ENCODE measurements around the gene PRR23E. TPM values are rescaled to one million over a fixed set of nuclear protein-coding genes. Genes with fewer than 3 reads are reported as not detected.

The PRR23E gene
- total and polyA plus RNA-seq, 10 of the 15 experiments (the other 5 are each of a cell fraction or from before 2014, with no cell fraction given), result not detected

DNA sequence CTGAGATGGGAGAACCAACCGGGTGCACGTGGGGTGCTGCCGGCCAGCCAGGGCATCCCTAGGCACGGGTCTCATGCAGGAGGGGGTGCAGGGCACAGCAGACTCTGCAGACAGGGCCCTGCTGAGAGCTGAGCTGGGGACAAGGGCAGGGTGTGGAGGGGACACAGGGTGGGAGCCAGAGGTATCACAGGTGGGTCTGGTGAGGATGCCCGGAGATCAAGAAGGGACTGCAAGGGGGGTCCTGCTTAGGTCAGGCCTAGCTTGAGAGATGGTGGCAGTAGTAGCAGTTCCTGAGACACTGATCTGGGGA, 39.5 kb upstream of the PRR23E start:
- no peak overlapping the region for H2AFZ ChIP-seq (ENCODE audit: control insufficient read depth, low read depth, low read length)
- DNase-seq (ENCODE audit: low read depth, low spot score) (no peak), FAIRE-seq (no peak), ATAC-seq (no peak)
- in situ Hi-C loops (cut with MboI), result no loop called here
- ChIA-PET CTCF (no interaction called here), RAD21 (ENCODE audit: unreplicated experiment) (interaction anchor here (0.8 kb wide), 1 partner anchor 299 kb away, joined by 3 read pairs; no protein-coding TSS in a partner anchor), SMC1A (ENCODE audit: uncharacterized antibody, unreplicated experiment) (no interaction called here), POLR2A (no interaction called here)
- no peak overlapping the region for H3K9ac ChIP-seq (ENCODE audit: control insufficient read depth, insufficient read depth, low read length)
- TF ChIP-seq SMARCA5 (IDR thresholded peaks at IDR 0.05) (no peak), ATF7 (IDR thresholded peaks at IDR 0.05; ENCODE audit: low read depth) (no peak), FOXK2 (IDR thresholded peaks at IDR 0.05) (no peak), HCFC1 (IDR thresholded peaks at IDR 0.05; ENCODE audit: low read length) (no peak), PBX3 (IDR thresholded peaks at IDR 0.05; ENCODE audit: insufficient replicate concordance, low read depth, low read length) (no peak), LARP7 (IDR thresholded peaks at IDR 0.05) (no peak), KLF5 (IDR thresholded peaks at IDR 0.05; ENCODE audit: partially characterized antibody) (no peak), IRF3 (IDR thresholded peaks at IDR 0.05) (no peak)
- no peaks in the 10 kb centered on the region; the same call in 2 of the 3 replicates for H3K9me3 ChIP-seq (replicated peaks; ENCODE audit: control insufficient read depth, insufficient read depth, low read length)
- H3K36me3 ChIP-seq (ENCODE audit: control insufficient read depth in 2 of 2, insufficient read depth in 2 of 2, low read length in 1 of 2), result no peaks in the 10 kb centered on the region
- H3K27me3 ChIP-seq (replicated peaks in 1 of 2; ENCODE audit: control insufficient read depth in 2 of 2, insufficient read depth in 2 of 2, low read length in 1 of 2), result no peaks in the 10 kb centered on the region
- intact Hi-C loops (cut with micrococcal nuclease; ENCODE audit: unreplicated experiment), result no loop called here
- WGBS (ENCODE audit: insufficient coverage, insufficient replicate concordance, low lambda C conversion rate, missing lambda C conversion rate), result 63% methylated on average over 5 of the region's 5 CpGs
- no peak overlapping the region for H3K4me3 ChIP-seq
- H3K4me2 ChIP-seq (ENCODE audit: control insufficient read depth, insufficient read depth), result no peak overlapping the region
- H4K20me1 ChIP-seq (ENCODE audit: control insufficient read depth, insufficient read depth), result no peaks in the 10 kb centered on the region
- H3K79me2 ChIP-seq (ENCODE audit: control insufficient read depth, insufficient read depth, low read length), result no peaks in the 10 kb centered on the region
- H3K27ac ChIP-seq (ENCODE audit: control insufficient read depth, insufficient read depth), result no peak overlapping the region
- no TSS peak for BruUV-seq (replicated peaks)
- no peaks in the 10 kb centered on the region for H3K4me1 ChIP-seq (ENCODE audit: control insufficient read depth, insufficient read depth, low read length)
